ENCODE data around the gene TBC1D22A.

Gene TBC1D22A

GRCh38 chr22:46842606-46843005 is 80.2 kb downstream of the TBC1D22A start:
- DNase-seq = no peak

GRCh38 chr22:46843821-46844255 is 81.4 kb downstream of the TBC1D22A start:
- peak; percentile 35 for DNase-seq

GRCh38 chr22:46844606-46845210 is 82.3 kb downstream of the TBC1D22A start:
- no peak for DNase-seq

GRCh38 chr22:46845296-46846149 is 83.1 kb downstream of the TBC1D22A start:
- no peak for DNase-seq

GRCh38 chr22:46846150-46846831 is 83.8 kb downstream of the TBC1D22A start:
- no peak for DNase-seq

GRCh38 chr22:46846832-46847355 is 84.4 kb downstream of the TBC1D22A start:
- no peak for DNase-seq

GRCh38 chr22:46848197-46848596 is 85.7 kb downstream of the TBC1D22A start:
- DNase-seq = no peak

GRCh38 chr22:46849101-46849500 is 86.7 kb downstream of the TBC1D22A start:
- DNase-seq = no peak

GRCh38 chr22:46849951-46850350 is 87.5 kb downstream of the TBC1D22A start:
- no peak for DNase-seq

- no peak for DNase-seq
Observed at GRCh38 chr22:46851311-46851710, 88.9 kb downstream of the TBC1D22A start.

- DNase-seq = no peak
Observed at GRCh38 chr22:46851941-46852340, 89.5 kb downstream of the TBC1D22A start.

GRCh38 chr22:46852771-46853170 is 90.3 kb downstream of the TBC1D22A start:
- DNase-seq = no peak

- DNase-seq = no peak
Observed at GRCh38 chr22:46853191-46853590, 90.7 kb downstream of the TBC1D22A start.

- DNase-seq = no peak
Observed at GRCh38 chr22:46854125-46854870, 91.8 kb downstream of the TBC1D22A start.

- no peak for DNase-seq
Observed at GRCh38 chr22:46855681-46856080, 93.2 kb downstream of the TBC1D22A start.

- DNase-seq = no peak
Observed at GRCh38 chr22:46856661-46857060, 94.2 kb downstream of the TBC1D22A start.

GRCh38 chr22:46857142-46857884 is 94.9 kb downstream of the TBC1D22A start:
- no peak for DNase-seq

- DNase-seq = no peak
Observed at GRCh38 chr22:46857885-46858143, 95.4 kb downstream of the TBC1D22A start.

- DNase-seq = no peak
Observed at GRCh38 chr22:46858181-46858771, 95.8 kb downstream of the TBC1D22A start.

- no peak for DNase-seq
Observed at GRCh38 chr22:46860562-46860961, 98.1 kb downstream of the TBC1D22A start.

- no peak for DNase-seq
Observed at GRCh38 chr22:46861468-46862367, 99.3 kb downstream of the TBC1D22A start.

Measured in NCI-H226 (cell line).